KG1 (cell line): ENCODE data around the gene TRAK1.
"Not testable (repeated sequence)": the region's sequence is repeated elsewhere in the genome, so short reads cannot be mapped to it uniquely, and the experiment has no call there.

Source experiments
- DNase-seq: peaks from one replicate; lab custom pipeline; 2025; lab: John Stamatoyannopoulos, UW

The TRAK1 gene

DNA sequence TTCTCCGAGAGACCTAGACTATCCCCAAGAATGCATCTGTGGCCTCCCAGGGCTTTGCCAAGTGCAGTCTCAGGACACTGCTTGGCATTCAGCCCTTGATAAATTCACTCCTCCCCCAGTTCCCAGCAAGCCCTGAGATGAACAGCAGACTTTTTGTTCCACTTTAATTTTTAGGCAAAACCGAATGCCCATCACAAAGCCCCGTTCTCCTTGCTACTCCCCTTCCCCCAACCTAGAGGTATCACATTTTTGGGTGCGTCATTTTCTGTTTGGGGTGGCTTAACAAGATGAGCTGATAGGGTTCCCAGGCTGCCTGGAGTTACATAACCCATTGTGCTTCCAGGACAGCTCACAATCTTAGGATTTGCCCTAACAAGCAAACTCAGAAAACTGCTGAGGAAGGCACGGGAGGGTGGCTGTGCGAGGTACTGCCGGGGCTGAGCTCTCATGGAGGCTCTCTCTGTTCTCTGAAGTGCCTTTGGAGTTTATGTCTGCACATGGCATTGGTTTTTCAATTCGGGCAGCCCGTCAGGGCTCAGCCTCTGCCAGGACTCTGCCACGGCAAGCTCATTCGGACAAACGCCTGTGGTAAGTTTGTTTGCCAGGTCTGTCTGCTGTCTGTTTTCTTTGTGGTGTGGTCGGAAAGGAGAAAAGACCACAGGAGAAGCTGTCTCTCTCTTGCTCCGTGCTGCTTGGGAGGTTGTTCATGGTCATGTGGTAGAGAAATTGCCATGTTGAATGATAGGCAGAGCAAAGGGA lies at the start of gene TRAK1:
Gene TRAK1 (plus strand): TSS at position 385 of the 759 bp plus-strand sequence. CDS start 113 bp downstream, at position 498.
- no peak for DNase-seq

- DNase-seq = no peak
Observed at GRCh38 chr3:42042747-42043098, 48.4 kb upstream of the TRAK1 start.

DNA sequence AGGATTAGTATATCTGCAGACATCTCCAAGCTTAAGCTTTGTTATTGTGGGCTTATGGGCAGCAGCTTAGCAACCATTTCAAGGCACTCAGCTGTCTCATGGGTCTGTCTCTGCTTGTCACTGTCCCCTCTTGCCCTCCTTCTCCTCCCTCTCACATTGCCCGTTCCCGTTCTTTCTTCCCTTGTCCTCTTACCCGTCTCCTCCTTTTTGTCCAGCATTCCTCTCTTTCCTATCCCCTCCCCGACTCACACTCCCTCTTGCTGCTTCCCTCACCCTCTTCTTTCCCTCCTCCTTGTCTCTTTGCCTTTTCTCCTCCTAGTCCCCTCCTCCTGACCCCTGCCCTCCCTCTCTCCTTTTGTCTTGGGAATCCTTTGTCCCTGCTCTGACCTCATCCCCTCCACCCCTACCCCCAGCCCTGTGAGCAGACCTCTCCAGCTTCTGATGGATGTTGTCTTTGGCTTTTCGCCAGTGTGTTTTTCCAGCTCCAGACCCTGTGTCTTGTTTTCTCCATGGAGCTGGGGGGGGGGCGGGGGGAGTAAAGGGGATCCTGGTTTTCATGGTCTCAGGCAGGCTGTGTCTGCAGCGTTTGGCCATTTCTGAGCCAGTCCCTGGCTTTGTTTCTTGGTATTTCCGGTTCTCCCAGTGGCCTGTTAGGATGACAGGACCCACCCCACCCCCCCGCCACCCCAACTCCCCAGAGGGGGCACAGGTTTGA lies 47.9 kb upstream of the TRAK1 start:
- DNase-seq = no peak

GRCh38 chr3:42045708-42046243 lies 45.4 kb upstream of the TRAK1 start:
- no peak for DNase-seq

DNA sequence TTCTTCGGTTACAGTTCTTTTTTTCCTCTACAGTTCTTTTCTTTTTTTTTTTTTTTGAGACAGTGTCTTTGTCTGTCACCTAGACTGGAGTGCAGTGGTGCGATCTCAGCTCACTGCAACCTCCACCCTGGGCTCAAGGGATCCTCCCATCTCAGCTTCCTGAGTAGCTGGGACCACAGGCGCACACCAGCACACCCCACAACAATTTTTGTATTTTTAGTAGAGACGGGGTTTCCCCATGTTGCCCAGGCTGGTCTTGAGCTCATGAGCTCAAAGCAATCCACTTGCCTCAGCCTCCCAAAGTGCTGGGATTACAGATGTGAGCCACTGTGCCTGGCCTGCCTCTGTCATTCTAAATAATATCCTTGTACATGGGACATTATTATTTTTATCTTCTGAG lies 42.6 kb upstream of the TRAK1 start:
- not testable (repeated sequence) for DNase-seq

GRCh38 chr3:42050126-42050525 lies 41.0 kb upstream of the TRAK1 start:
- no peak for DNase-seq

DNA sequence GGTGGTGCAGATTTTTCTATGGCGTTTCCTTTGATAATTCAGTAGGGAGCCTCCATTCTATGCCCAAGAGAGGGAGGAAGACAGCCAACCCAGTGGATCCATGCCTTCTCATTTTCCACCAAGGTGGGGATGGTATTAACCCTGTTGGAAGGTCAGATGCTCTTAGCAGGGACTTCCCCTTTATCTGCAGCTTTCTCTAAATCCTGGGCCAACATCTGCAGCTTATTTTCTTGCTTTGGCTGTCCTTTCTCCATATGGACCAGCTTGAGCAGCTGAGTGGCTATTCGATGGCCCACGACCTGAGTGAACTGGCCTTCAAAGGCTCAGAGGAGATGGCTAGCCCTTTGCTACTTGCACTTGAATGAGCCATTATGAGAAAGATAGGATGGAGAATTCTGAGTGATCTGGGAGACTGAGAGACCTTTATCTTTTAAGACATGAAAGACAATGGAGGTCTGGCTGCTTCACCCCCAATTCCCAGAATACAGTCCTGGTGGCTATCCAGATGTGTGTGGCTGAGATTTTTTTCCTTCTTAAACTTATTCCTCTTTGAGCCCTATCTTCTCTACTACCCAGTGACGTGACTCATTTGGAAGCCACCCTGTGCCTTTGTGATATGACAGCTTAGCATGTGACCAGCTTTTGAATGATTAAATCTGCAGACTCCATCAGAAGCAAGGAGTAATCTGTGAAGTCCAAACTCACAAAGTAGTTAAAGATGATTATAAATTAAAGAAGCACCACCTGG lies 39.6 kb upstream of the TRAK1 start:
- no peak for DNase-seq

DNA sequence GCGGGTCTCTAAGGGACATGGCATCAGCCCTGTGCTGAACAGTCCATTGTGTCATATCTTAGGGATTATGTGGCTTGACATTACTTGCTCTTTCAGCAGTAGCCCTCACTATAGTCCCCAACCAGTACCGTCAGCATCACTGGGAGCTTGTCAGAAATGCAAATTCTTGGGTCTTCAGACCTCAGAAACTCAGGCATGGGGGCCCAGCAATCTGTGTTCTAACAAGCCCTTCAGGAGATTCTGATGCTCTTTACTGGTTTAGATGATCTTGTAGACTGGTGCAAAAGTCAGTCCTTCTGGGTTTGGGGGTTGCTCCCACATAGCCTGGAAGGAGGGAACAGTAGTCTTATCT lies 39.0 kb upstream of the TRAK1 start:
- DNase-seq = no peak

- no peak for DNase-seq
Observed at GRCh38 chr3:42052484-42053351, 38.4 kb upstream of the TRAK1 start.

- DNase-seq = no peak
Observed at GRCh38 chr3:42053476-42053875, 37.7 kb upstream of the TRAK1 start.

- no peak for DNase-seq
Observed at GRCh38 chr3:42055291-42055690, 35.9 kb upstream of the TRAK1 start.

- no peak for DNase-seq
Observed at GRCh38 chr3:42056840-42057239, 34.3 kb upstream of the TRAK1 start.

GRCh38 chr3:42057561-42058211 lies 33.5 kb upstream of the TRAK1 start:
- no peak for DNase-seq

GRCh38 chr3:42061025-42061712 lies 30.0 kb upstream of the TRAK1 start:
- DNase-seq = no peak

DNA sequence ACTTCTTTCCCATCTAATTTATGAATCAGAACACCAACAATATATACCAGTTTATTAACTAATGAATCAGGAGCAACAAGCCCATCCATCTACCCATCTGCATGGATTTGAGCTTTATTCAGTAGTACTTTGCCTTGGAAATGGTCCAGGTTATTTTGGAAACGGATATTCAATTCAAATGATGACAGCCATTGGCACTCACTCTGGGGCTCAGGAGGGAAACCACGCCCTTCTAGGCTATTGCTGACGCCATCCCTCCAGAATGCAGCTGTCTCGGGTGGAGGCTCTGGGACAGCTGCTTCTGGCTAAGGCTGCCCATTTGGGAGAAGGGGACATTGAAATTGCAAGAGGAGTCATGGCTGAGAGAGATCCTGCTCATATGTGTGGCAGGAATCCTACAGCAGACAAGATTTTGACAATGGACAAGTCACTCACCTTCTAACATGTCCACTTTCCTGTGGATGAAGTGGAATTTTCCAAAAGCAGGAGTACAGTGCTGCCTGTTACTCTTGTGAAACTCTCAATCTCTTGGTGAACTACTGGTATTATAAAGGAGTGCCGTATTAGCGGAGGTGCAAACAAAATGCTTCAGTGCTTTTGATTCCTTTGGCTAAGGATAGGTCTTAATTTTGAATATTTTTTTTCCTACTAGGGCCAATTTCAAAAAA lies 29.3 kb upstream of the TRAK1 start:
- no peak for DNase-seq

GRCh38 chr3:42062464-42062863 lies 28.7 kb upstream of the TRAK1 start:
- DNase-seq = no peak

DNA sequence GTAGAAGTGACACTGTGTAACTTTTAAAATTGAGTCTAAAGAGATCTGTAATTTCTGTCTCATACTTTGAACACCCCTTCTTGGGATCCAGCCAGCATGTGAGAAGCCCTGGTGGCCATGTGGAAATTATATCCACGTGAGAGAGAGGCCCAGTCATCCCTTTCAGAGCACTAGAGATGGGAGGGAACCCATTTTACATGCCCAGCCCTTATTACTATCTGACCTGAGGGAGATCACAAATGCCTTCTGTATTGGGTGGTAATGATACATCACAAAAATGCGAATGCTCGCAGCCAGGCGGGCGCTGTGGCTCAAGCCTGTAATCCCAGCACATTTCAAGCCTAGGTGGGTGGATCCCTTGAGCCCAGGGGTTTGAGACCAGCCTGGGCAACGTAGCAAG lies 27.3 kb upstream of the TRAK1 start:
- DNase-seq = no peak

DNA sequence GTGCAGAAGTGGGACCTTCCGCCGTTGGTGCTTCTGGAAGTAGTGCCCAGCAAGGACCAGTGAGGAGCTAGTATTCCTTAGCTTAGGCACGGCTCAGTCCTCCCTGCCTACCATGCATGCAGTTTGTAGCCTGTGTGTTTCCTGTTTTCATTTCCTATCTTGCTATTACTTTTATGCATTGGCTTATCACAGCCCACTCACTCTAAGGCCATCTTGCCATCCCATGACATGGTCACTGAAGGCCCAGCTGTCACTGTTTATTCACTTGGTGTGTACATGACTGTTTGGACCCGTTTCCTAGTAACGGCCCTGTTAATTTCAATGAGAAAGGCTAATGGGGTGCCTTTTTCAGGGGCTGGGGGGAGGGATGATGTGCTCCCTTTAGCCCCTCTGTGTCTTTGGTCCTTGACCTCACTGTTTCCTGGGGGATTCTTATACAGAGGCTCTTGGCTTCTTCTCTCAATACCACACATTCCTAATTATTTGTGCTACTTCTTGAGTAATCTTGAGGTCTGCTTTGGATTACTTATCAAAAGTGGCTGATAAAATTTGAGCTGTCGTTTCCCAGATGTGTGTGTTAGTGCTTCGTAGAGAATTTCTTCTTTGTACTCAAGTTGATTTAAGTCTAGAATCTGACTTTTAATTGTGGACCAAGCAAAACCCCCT lies 24.5 kb upstream of the TRAK1 start:
- no peak for DNase-seq

GRCh38 chr3:42067326-42067725 lies 23.8 kb upstream of the TRAK1 start:
- no peak for DNase-seq
